HG02970 (cell line): Measurements from ENCODE around the gene HDGFL3.
A peak's percentile ranks its signal among the peaks of the same experiment; 100 is the strongest.
"Not testable (repeated sequence)": the region's sequence is repeated elsewhere in the genome, so short reads cannot be mapped to it uniquely, and the experiment has no call there.

Experiments
- ATAC-seq: cut with Tn5 transposase; IDR thresholded peaks from one replicate; pipeline ENCODE4 v1.9.1; 2021; ENCODE audit warnings: mild to moderate bottlenecking, moderate library complexity, moderate number of reproducible peaks; ENCODE audit not compliant: unreplicated experiment, low FRiP score

The HDGFL3 gene

DNA sequence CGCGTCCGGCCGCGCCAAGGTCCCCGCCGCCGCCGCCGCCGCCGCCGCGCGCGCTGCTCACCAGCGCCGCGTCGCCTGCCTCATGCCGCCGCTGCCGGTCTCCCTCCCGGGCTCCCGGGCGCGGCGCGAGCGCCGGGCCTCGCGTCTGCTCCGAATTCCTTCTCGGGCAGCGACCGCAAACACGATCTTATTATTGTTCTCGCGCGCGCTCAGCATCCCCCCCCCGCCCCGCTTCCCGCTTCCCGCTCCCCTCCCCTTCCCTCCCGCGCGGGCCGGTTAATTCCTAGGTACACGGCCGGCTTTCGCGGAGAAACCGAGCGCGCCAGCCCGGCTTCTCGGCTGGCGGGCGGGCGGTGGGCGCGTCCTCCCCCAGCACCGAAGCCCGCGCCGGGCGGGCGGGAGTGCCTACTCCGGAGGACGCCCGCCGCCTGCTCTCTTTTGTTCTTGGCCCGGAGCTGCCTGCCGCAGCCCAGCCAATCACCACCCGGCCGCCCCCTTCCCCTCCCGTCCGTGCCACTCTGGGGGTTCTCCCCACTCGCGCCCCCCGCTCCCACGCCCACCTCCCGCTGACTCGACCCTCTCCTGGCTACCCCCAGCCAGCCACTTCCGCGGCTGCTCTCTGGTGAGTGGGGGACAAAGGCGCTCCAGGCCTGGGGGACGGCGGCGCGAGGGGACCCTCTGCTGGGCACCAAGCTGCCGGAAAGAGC, at the start of gene HDGFL3:
Gene HDGFL3 (minus strand): TSS at position 164 of the 707 bp plus-strand sequence. CDS start 409 bp downstream, outside the sequence.
- no peak for ATAC-seq

DNA sequence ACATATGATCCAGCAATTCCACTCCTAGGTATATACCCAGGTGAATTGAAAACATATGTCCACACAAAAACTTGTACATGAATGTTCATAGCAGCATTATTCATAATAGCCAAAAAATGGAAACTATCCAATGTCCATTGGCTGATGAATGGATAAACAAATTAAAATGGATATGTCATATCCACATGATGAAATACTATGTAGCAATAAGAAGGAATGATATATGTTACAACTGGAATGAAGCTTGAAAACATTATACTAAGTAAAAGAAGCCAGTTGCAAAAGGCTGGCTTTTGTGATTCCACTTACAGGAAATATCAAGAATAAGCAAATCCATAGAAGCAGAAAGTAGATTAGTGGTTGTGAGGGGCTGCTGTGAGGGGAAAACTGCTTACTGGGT, 43.2 kb upstream of the HDGFL3 start:
- no peak for ATAC-seq

DNA sequence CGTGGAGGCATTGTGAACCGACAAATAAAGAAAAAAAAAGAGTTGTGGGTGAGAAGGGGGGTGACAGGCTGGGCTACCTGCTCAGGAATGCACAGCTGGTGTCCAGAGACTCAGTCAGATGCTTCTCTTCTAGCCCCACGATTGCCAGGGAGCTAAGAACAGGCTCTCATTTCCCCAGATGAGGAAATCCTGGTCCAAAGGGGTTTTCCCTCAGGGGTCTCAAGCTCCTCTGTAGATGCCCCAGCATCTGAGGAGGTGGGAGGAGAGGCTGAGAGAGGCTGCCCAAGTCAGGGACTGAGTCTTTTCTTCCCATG, 41.4 kb upstream of the HDGFL3 start:
- ATAC-seq: no peak

DNA sequence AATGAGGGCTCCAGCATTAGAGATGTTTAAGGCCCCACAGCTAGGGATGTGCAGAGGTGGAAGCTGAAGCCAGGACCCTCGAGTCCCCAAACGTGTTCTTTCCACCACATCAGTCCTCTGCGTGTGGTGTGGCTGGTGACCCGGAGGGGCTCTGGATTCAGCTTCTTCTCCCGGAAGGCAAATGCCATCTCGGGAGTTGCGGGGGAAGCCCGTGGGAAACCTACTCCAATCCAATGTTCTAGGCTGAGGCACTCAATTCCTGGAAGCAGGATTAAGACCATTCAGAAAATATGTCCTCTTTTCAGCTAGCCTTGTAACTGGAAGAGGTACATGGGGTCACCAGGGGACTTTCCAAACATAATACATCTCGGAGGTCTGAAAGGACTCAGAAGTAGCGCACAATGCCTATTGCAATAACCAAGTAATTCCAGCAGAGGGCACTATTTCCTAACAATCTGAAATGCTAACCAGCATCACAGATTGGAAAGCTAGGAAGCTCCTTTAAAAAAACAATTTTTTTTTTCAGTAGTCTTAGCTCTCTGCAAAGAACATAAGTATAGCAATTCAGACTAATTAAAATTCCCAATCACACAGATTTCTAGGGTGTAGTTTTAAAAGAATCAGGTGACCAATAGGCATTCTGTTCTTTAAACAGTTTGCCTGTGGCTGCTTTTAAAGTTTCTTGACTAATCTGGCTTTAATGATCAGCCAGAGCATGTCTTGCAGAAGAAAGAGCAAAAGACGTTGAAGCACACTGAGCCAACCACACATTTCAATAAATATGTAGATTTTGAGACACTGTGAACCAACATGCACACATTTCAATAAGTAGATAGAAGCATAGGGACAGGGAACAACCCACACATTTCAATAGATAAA, 40.8 kb upstream of the HDGFL3 start:
- no peak for ATAC-seq

DNA sequence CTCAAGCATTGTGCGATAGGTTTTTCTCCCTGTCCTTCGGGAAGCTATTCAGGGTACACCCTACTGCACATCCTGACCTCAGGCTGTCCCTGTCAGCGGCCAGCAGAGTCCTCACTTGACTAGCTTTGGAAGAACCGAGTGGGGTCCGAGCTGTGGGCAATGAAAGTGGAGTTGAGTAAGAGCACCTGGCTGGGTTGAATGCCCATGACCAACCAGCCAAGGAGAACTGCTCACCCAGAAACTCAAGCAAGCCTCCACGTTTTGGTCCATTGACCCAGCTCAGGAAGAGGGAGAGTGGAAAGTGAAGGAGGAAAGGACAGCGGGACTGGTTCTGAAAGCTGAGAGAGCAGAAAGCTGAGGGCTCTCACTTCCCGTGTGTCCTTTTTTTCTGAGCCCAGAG, 36.0 kb upstream of the HDGFL3 start:
- ATAC-seq: no peak

DNA sequence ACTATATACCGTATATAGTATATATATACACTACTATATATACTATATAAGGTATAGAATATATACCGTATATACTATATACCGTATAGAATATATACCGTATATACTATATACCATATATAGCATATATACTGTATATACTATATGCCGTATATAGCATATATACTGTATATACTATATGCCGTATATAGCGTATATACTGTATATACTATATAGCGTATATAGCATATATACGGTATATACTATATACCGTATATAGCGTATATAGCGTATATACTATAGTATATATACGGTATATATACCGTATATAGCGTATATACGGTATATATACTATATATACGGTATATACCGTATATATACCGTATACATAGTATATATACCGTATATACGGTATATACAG, 22.6 kb upstream of the HDGFL3 start:
- ATAC-seq: no peak

DNA sequence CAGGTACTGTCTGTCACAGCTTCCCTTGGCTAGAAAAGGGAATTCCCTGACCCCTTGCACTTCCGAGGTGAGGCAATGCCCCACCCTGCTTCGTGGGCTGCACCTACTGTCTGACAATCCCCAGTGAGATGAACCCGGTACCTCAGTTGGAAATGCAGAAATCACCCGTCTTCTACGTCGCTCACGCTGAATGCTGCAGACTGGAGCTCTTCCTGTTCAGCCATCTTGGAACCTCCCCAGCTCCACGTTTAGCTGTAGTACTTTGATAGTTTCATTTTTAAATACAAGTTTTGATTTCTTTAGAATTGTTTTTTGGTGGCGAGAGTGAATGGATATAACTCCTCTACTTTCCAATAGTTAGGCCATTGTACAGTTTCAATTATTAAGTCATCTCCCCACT, 17.8 kb upstream of the HDGFL3 start:
- no peak for ATAC-seq

DNA sequence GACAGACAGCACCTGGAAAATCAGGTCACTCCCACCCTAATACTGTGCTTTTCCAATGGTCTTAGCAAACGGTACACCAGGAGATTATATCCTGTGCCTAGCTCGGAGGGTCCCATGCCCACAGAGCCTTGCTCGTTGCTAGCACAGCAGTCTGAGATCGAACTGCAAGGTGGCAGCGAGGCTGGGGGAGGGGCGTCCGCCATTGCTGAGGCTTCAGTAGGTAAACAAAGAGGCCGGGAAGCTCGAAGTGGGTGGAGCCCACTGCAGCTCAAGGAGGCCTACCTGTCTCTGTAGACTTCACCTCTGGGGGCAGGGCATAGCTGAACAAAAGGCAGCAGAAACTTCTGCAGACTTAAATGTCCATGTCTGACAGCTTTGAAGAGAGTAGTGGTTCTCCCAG, 14.2 kb upstream of the HDGFL3 start:
- not testable (repeated sequence) for ATAC-seq

DNA sequence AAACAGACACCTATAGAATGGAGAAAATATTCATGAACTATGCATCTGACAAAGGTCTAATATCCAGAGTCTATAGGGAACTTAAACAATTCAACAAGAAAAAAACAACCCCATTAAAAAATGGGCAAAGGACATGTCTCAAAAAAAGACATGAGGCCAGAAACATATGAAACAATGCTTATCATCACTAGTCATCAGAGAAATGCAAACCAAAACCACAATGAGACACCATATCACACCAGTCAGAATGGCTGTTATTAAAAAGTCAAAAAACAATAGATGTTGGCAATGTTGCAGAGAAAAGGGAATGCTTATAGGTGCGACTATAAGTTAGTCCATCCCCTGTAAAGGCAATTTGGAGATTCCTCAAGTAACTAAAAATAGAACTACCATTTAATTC, 11.4 kb upstream of the HDGFL3 start:
- no peak for ATAC-seq

DNA sequence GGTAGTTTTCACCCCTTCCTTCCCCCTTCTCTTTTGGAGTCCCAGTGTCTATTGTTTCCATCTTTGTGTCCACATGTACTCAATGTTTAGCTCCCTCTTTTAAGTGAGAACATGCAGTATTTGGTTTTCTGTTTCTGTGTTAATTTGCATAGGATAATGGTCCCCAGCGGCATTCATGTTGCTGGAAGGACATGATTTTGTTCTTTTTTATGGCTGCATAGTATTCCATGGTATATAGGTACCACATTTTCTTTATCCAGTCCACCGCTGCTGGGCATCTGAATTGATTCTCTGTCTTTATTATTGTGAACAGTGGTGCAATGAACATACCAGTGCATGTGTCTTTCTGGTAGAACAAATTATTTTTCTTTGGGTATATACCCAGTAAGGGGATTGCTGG, 7.7 kb upstream of the HDGFL3 start:
- ATAC-seq: no peak

DNA sequence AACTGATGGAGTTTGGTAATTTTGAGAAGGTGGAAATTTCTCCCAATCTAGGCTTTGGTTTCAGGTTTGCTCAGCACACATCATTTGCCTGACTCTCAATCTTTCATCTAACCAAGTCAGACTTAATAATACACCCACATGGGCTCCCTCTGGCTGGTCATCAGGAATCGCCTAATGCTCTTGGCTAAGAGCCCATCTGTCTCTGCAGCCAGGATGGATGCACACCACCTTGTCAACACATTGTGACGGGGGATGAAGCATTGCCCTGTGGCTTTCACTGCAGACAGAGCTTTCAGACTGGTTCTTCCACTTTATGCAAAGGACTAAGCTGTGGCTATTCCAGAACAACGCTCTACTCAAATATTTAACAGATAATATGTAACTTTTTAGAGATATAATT, 3.0 kb upstream of the HDGFL3 start:
- ATAC-seq: no peak

DNA sequence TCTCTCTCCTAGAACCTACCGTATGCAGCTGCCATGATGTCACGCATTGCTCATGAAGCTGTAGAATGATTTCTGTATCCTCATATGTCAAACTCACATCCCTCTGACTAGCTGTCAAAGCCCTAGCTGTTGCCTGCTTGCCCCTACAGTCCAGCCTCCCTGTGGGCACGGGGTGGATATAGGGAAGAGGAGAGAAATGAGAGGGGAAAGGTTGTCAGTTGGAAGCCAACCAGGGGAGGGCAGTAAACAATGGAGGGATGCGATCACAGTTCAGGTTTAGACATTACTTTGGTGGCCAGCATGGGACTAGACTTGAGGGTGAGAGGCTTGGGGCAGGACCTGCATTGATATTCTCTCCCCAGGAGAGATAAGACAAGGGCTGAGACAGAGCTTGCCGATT, 1.7 kb upstream of the HDGFL3 start:
- ATAC-seq: no peak

DNA sequence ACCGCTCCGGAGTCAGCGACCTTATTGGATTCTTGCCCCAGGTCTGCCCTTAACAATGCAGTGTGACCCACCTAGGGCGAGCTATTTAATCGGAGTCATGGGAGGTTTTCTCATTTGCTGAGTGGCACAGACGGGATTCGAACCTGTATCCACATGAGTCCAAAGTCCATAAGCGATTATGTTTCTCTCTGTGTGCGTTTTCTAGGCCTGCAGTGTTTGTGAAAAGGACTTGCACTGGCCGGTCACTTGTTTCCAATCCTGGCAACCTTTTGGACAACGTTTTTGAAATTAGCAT, 691 bp upstream of the HDGFL3 start:
- no peak for ATAC-seq

DNA sequence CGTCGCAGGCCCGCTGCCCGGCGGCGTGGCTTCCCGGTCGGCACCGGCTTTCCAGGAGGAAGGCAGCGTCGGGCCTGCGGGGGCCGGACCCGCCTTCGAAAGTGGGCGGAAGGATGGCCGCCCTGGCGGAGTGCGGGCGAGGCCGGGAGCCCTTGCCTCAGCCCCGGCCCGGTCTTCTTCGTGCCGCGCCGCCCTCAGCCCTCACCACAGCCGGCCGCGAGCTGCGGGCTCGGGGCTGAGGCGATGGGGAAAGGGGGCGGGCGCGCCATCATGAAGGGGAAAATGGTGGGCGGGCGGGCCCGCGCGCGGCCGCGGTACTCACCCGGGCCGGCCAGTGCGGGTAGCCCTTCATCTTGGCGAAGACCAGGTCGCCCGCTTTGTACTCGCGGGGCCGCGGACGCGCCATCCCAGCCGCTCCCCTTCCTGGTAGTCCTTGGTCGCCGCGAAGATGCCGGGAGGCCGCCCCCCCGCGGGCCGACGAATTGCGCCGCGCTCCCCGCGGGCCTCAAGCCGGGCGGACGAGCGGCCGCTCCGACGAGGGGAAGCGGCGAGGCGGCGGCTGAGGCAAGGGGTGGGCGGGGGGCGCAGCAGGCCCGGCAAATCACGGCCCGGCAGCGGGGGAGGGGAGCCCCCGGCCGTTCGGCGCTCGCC, 489 bp downstream of the HDGFL3 start:
- no peak for ATAC-seq

DNA sequence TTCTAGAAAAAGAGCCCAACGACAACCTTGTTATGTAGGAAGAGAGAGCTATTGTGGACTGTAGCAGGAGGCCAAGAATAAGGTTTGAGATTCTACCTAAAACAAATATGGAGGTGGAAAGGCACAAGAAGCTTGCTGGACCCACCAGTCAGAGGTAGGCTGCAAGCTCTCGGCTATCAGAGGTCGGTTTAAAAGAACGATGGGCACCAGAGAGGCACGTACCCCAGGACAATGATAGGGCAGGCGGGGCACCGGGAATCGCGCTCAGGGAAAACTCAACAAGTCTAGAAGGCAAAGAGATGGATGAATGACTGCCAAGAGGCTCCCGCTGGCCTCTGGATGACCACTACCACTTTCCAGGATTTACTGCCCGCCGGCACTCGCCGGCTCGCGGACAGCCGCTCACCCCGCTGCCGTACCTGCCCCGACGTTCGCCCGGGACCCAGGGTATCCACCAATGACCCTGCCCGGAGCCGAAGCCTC, 1.1 kb downstream of the HDGFL3 start:
- no peak for ATAC-seq

DNA sequence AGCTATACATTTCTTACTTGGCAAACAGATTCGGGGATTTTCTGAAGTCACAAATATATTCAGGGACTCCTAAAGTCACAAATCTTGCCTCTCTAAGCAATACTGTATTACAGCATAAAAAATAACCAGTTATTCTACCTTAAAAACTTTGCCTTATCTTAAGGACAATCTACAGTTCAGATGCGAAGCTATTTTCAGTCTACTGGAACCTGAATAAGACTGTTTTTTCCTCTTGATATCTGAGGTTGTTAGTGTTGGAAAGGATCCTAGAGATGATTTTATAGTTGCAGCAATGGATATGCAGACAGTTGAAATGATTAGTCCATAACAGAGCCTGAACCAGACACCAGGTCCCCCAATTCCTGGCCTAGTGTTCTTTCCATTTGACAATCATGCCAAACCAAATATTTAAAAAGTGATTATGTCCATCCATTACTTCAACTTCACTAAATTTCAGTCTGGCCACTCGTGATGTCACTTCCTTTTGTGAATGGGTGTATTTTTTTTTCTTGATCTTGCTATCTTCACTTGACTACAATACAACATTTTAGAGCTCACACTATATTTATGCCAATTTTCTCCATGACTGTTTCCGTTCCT, 1.8 kb downstream of the HDGFL3 start:
- no peak for ATAC-seq

DNA sequence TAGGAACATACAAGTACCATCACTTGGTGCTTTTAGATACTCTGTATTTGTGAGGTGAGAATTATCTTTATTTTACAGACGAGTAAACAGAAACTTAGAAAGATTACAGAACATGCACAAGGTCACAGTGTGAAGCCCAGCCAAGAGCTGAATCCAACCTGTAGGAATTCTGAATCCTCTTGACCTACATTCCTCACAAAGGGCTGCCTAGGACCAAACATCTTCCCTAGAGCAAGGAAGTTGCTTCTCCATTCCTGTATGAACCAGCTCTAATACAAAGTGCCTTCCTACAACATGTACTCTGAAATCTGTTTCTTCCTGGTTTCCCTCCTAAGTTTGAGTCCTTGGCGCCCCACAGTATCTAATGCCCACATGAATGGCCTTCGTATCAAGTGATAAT, 2.9 kb downstream of the HDGFL3 start:
- no peak for ATAC-seq

DNA sequence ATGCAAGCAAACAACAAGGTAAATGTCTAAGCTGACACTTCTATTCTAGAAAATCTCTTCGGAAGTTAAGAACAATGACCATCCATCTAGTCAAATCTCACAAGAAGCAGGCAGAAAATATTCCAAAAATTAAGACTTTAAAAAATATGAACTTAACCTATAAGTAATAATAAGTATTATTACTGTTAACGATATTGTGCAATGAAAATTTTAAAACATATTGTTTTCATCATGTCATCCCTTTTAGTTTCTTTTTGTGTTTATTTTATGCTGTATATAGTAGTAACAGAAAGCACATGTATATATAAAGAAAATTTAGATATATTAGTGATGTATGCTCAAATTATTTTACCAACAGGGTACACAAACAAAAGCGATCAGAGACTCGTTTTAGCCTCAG, 4.1 kb downstream of the HDGFL3 start:
- no peak for ATAC-seq

DNA sequence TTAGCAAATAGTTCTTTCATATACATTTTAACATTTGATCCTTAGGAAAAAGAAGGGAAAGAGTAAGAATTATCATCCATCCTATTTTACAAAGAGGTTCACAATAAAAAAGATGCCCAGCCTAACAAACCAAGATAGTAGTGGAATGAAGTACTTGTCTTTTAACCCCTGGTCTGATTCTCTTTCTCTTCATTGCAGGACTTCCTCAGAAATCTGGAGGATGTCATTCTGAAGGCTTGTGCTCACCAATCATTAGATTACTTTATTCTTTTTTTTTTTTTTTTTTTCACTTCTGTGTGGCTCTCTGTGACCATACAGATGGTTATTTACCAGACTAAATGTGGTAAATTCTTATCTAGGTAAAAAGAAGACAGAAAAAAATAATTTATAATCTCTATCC, 7.0 kb downstream of the HDGFL3 start:
- no peak for ATAC-seq

DNA sequence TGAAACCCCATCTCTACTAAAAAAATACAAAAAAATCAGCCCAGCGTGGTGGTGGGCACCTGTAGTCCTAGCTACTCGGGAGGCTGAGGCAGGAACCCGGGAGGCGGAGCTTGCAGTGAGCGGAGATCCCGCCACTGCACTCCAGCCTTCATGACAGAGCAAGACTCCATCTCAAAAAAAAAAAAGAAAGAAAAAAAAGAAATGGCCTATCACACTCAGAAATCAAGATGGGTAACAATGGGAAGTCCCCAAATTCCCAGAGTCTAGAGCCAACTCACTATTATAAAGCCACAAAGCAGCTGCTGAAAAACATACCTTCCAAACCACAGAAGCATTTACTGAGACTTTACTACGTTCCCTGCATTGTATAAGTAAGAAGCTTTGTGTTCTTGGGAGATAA, 7.5 kb downstream of the HDGFL3 start:
- ATAC-seq: no peak

DNA sequence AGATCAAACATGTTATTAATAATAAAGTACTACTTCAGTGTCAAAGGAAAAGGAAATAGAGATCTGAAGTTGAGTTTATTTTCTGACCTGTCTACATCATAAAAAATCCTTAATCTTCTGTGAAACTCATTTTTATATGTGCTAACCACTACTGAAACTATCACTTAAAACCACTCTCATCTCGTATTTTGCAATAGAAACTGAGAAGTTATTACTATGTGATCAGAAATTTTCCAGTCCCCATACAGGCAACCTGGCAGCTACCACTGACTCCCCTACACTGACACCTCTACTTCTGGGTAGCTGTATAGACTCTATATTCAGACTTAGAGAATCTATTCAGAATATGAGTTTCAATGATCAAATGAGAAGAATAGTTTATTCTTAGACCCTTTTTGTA, 8.3 kb downstream of the HDGFL3 start:
- ATAC-seq: peak; percentile 56
